HG02884 (cell line): ENCODE data around the gene GPRIN3.

Experiments
- ATAC-seq: cut with Tn5 transposase; IDR thresholded peaks from one replicate; pipeline ENCODE4 v1.9.1; 2021; ENCODE audit warnings: mild to moderate bottlenecking, moderate library complexity; ENCODE audit not compliant: unreplicated experiment

GPRIN3 gene

GRCh38 chr4:89294573-89295269 lies 12.9 kb downstream of the GPRIN3 start:
- peak; percentile 70 for ATAC-seq

DNA sequence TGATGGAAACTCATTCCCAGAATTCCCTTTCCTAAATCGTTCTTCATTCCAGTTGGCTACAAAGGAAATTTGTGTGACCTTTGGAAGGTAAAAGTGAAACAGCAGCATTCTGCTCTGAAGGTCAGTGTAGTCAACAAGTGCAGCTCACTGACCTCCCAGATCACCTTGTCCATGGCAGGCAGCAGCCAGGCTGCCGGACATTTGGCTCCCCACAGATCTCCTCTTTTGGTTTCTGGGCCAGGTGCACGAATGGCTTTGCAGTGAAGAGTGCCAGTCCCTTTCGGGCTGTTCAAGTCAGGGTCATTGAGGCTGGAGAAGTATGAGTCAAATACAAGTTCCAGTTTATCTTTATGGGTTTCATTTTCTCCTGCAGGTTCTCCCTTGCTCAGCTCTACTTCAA lies 14.3 kb downstream of the GPRIN3 start:
- no peak for ATAC-seq

DNA sequence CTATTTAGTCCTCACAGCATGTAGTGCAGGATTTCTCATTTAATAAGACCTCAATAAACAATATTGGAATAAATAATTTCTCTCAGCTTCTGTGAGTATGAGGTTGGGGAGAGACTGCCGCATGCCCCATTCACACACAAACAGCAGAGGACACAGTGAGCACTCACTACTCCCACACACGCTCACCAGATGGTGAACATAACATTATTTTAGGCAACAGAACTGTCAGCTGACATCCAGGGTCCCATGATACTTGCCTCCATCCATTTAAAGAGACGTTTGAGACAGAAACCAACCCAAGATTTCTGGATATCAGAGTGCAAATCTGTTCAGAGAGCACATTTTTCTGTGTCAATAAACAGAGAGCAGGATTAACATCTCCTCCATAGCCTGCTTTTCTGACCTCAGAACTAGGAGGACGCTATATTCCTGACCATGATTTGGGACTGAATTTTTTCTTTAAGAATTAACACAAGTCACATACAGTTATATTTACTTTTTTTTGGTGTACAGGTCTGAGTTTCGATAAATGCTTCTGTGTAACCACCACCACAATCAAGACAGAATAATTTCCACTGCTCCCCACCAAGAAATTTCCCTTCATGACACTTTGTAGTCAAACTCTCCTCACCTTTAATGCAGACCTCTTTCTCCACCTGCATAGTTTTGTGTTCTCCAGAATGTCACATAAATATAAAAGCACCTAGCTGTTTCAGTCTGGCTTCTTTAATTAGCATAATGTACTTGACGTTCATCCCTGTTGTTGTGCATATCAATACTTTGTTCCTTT lies 16.7 kb downstream of the GPRIN3 start:
- peak; percentile 39 for ATAC-seq

- ATAC-seq = no peak
Measured at GRCh38 chr4:89289312-89289711, 18.3 kb downstream of the GPRIN3 start.

GRCh38 chr4:89288430-89288829 lies 19.2 kb downstream of the GPRIN3 start:
- ATAC-seq = no peak

DNA sequence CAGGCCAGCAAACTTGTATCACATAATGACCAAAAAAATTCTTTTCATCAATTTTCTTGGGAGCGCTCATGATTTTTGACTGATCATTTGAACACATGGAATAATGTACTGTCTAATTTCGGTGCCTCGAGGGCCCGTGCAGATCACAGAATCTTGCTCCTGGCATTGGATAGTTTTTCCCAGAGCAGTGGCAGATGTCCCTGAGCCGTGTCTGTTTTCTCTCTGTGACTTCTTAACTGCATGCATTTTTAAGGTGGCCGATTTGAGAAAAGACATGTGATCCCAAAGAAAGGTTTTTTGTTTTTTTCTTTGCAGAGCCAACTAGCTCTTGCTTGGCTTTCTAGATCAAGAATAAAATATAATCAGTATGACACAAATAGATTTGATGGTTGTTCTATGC lies 19.7 kb downstream of the GPRIN3 start:
- ATAC-seq = no peak

DNA sequence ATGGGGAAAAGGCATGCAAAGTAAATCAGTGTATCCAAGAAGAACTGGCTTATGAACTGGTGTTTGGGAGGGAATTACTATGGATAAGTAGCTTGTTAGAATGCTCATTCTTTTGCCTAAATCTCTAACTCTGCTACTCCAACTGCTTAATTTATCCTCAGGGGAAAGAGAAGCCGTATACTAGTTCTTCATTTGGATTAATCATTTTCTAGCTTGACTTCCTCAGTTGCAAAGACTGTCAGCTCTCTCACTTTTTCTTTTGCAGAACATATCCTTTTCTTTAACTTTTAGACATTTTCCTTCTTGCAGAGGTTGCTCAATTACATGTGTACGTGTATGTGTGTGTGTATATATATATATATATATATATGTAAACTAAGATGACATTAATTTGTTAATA lies 21.9 kb downstream of the GPRIN3 start:
- ATAC-seq = no peak

GRCh38 chr4:89284828-89285227 lies 22.8 kb downstream of the GPRIN3 start:
- ATAC-seq = no peak

GRCh38 chr4:89284020-89284424 lies 23.6 kb downstream of the GPRIN3 start:
- ATAC-seq = no peak

GRCh38 chr4:89283226-89284009 lies 24.2 kb downstream of the GPRIN3 start:
- ATAC-seq = no peak

- no peak for ATAC-seq
Measured at GRCh38 chr4:89279385-89279784, 28.2 kb downstream of the GPRIN3 start.

GRCh38 chr4:89277412-89277811 lies 30.2 kb downstream of the GPRIN3 start:
- no peak for ATAC-seq

DNA sequence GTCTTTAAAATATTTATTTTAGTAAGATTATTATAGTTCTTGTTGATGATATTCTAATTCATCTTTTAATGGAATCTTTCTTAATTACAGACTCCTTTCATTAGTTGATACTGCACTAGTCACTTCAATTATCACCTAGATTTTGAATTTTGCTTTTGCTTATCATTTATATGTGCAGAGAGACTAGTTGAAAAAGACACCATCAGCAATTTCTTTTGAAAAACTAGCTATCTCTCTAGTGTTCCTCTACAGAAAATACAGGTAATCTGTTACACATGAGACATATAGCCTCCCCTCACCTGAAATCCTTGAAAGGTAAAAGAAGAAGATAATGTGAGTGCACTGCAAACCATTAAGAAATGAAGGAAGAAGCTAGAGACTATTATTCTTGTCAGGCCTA lies 31.3 kb downstream of the GPRIN3 start:
- no peak for ATAC-seq

DNA sequence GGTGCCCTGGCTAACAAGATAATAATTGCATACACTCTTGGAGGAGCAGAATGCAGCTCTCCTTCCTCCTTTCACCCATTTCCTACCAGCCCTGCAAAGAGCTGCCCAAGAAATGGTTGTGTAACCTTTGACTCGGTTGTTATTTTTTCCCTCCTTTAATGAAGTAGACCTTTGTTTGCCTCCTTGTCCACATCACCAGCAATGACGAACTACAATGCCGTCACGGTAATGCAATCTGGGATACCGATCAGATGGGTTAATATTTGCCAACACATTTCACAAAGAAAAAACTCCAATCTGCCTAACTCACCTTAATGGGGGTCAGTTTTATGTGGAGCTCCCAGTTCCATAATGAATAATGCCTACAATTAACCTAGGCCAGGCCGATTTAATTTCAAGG lies 32.0 kb downstream of the GPRIN3 start:
- no peak for ATAC-seq

GRCh38 chr4:89273741-89274141 lies 33.9 kb downstream of the GPRIN3 start:
- ATAC-seq = no peak

DNA sequence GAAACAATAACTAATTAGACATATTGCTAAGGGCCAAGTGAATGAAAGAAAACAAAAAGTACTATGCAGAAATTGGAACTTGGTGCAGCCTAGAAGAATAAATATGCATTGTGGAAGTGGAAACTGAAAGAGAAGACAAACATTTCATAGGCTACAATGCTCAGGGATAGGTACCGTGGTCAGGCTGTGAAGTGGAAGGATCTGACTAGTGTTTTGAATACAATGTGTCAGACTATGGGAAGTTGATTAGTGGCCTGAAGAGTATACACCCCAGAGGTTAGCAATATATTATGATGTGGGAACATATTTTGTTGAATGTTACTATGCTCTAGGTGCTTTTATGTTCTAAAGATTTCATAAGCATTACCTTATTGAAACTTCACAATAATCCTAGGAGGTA lies 36.8 kb downstream of the GPRIN3 start:
- no peak for ATAC-seq

- ATAC-seq = no peak
Measured at GRCh38 chr4:89269121-89269666, 38.4 kb downstream of the GPRIN3 start.

DNA sequence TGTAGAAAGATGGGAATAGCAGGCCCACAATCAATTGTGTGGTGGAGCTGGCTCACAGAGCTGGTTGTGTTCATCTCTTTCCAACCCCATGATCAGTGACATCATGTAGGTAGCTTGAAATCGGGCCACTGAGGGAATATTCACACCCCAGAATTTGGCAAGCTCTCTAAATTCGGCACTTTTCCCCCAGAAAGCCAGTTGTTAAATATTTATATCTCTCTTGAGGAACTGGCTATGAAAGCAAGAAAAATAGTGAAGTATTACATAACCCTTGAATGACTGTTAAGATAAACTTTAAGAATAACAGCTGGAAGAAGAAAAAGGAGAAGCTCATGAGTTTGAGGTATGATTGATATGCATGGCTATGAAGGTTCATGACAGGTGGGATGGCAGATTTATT lies 38.9 kb downstream of the GPRIN3 start:
- ATAC-seq = no peak

- no peak for ATAC-seq
Measured at GRCh38 chr4:89267846-89268245, 39.8 kb downstream of the GPRIN3 start.

- ATAC-seq = no peak
Measured at GRCh38 chr4:89267392-89267791, 40.2 kb downstream of the GPRIN3 start.

DNA sequence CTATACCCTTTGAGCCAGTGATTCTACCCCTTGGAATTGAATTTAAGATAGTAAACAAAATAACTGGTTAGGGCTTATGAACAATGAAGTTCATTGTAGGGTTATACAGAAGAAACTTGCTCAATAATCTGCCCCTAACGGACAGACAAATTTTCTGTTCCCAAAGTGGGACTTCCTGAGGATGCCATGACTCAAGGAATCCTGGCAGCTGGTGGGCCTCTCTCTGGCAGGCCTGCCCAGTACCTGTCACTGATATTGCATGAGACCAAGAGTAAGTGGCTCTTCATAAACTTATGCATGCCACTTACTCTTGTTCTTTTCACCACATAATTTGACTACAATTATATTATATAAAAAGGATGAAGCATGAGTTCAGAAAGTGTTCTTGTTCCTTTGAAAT lies 41.5 kb downstream of the GPRIN3 start:
- no peak for ATAC-seq
